GM19452 (cell line): ENCODE data around the gene DMBT1.

Experiments
- ATAC-seq: cut with Tn5 transposase; IDR thresholded peaks from one replicate; pipeline ENCODE4 v1.9.1; 2021; ENCODE audit not compliant: unreplicated experiment

DMBT1 gene

DNA sequence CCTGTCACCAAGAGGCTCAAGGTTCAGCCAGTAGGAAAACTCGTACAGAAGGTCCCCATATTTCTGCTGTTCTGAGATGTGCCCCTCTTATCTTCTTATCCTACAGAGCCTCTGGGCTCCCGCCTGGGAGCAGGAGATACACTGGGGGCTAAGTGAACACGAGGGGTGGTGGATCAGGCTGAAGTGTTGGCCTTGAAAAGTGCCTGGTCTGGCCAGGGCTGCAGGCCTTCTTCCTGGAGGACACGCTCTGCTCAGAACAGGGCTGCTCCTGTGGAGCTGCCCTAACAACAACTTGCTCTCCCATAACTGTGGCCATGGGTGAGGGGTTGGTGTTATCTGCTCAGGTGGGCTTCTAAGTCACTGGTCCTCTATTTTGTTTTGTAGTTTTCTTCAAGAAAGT lies 105.4 kb downstream of the DMBT1 start:
- ATAC-seq: no peak

DNA sequence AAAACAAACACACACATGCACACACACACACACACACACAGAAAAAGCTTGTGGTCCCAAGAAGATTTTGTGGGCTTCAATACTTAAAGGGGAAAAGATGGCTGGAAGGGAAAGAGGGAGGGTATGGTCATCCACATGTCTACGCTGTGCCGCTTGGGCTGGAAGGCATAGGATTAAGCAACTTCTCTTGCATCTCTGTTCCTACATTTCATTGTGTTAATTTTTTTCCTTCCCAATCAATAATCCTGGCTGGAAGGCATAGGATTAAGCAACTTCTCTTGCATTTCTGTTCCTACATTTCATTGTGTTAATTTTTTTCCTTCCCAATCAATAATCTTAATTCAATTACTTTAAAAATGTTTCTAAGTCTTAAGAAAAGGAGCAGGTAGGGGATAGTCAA lies 108.5 kb downstream of the DMBT1 start:
- no peak for ATAC-seq

DNA sequence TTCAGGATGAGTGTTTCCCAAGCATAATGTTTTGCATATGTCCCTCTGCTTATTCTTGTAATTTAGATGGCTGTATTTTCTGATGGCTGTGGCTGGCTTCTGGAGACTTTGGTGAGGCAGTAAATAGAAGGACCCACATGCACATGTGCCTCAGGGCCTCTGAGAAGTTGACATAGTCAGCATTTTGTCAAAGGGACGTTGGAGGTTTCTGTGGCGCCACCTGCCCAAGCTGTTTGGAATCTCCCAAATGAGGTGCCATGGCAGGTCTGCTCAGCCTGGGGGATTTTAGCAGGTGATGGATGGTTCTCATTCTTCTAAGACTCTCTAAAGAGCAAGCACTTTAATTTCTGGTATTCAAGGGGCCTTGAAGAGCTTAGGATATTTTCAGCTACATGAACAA lies 109.3 kb downstream of the DMBT1 start:
- ATAC-seq: no peak

DNA sequence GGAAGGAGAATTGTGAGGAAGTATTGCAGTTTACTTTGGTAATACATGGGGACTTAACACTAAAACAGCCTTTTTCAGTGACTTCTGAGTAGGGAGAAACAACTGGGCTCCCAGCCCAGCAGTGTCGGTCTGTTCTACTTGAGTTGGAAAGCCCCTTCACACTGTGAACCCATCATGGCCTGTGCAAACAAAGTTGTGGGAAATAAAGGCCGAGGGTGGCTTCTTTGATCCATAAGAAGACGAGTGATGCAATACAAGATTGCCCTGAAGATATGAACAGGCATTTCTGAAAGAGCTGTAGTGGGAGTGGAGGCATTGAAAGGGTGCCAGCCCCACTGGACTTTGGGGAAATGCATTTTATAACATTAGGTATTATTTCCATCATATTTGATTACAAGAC lies 110.8 kb downstream of the DMBT1 start:
- no peak for ATAC-seq

DNA sequence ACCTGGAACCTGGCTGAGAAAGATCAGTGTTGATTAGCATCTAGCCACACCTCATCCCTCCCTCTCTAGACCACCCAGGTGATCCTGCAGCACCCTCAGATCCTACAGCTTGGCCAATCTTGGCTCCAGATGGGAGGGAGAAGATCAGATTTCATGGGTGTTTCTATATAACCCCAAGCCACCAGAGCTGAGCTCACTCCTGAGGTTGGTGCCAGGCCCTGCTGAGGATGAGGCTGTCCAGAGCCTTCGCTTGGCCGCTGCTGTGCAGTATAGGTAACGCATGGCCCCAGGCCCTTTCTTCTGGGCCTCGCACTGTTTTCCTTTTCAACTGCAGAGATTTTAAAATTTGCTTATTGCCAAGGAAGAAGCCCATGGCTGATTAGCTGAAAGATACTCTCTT lies 112.1 kb downstream of the DMBT1 start:
- ATAC-seq: no peak

DNA sequence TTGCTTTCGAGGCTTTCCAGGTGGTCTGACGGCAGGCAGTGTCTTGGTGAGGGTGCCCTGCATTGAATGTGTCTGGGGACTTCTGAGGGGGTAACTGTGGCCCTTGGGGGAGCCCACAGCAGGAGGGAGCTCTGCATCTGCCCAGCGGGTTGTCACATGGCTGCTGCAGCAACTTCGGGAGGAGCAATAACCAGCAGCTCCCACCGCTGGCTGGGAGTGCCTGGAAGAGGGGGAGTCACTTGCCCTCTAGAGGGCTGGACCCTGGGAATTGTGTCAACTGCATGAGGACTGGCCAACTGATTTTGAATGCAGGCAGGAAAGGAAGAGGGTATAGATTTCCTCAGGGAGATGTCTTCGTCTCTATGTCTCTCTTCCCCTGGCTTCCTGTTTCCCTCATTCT lies 112.7 kb downstream of the DMBT1 start:
- ATAC-seq: no peak

DNA sequence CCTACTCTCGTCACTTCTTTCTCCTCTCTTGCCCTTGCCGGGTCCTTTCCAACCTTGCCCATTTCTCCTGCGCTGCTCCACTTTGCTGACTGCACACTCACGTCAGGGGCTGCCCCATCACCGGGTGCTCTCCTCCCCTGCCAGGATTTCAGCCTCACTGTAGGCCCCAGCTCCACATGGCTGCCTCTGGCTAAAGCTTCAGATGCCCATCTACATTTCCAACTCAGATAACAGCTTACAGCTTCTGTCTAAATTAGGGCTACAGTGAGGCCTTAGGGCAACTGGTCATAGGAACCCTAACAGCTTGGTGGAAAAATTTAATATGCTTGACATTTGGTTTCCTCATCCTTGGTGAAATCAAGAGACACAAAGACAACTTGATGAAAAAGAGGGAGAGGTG lies 113.2 kb downstream of the DMBT1 start:
- ATAC-seq: no peak

DNA sequence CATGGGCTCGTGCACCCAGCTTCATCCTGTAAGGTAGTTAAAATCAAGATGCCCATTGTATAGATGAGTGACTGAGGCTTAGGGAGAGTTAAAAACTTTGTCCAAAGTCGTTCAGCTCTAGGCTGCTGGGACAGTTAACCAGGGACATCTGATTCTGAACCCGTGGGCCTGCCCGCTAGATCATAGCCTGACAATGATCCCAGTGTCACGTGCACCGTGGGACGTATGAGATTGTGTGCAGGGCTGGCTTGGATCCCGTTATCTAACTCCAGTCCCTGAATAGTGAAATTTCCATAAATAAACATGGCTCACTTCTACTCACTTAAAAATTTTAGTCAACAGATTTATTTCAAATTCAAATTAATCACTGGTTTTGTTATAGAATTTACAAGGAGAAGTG lies 114.2 kb downstream of the DMBT1 start:
- no peak for ATAC-seq

DNA sequence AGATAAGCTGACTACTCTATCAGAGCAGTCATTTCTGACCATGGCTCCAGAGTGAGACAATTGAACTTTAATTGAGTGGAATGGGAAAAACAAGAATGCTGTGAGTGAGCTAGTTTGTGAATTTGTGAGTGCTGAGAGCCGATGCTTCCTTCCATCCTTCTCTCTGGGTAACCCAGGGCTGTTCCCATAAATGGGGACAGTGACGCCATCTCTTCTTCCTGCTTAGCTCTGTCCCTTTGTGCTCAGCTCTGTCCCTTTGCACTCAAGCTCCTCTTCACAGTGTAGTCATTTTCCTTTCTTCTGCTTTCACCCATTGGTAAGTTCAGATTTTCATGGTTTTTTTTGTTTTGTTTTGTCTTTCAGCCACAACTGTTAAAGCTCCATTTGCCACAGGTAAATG lies 114.7 kb downstream of the DMBT1 start:
- ATAC-seq: no peak

DNA sequence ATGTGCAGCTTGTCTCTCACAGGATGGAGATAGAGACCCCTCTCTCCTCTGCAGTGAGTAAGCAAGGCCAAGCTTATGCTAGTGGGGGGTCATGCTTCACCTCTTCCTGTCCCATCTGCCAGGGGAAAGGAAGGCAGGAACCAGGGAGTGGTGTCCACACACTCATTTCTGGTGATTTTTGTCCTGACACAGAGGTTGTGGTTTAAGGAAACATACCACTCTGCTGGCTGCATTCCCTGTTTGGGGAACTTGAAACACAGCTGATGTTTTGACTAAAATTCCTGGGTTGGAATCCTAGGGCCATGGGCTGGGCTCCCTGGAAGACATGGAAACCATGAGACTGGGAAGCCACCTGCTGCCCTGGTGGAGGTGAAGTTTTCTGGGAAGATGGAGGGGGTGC lies 117.7 kb downstream of the DMBT1 start:
- no peak for ATAC-seq

DNA sequence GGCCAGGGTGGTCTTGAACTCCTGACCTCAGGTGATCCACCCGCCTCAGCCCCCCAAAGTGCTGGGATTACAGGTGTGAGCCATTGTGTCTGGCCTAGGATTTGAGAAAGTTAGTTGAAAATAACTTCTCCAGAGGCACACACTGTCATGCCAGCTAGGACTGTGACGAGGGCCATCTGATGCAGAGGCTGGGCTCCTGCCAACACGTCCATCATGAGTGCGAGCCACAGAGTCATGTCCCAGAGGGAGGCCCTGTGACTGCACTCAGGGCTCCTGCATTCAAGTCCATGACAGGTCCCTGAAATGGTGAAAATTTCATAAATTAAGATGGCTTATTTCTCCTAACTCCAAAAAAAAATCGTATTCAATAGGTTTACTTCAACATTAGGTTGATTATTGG lies 122.0 kb downstream of the DMBT1 start:
- no peak for ATAC-seq

DNA sequence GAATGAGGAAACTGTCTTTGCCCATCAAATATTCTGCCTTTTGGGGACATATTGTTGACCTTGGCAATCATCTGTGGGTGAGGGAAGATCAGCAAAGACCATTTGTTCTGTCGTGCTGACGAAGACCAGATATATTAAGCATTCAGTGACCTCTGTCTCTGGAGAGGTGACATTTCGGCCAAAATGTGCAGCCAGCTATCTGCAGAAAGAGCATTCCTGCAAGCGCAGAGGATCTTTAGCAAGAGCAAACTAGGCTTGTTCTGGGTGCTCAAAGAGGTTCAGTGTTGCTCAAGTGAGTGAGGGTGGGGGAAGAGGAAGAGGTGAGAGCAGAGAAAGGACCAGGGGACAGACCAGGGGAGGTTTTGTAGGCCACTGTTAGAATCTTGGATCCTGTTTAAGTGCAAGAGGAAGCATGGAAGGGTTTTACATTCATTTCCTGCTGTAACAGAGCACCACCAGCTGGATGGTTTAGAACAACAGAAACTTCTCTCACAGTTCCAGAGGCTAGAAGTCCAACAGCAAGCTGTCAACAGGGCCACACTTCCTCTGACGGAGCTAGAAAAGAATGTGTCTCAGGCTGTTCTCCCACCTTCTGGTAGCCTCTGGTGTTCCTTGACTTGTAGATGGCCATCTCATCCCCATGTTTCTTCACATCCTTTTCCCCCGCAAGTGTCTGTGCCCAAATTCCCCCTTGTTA lies 127.9 kb downstream of the DMBT1 start:
- ATAC-seq: no peak

DNA sequence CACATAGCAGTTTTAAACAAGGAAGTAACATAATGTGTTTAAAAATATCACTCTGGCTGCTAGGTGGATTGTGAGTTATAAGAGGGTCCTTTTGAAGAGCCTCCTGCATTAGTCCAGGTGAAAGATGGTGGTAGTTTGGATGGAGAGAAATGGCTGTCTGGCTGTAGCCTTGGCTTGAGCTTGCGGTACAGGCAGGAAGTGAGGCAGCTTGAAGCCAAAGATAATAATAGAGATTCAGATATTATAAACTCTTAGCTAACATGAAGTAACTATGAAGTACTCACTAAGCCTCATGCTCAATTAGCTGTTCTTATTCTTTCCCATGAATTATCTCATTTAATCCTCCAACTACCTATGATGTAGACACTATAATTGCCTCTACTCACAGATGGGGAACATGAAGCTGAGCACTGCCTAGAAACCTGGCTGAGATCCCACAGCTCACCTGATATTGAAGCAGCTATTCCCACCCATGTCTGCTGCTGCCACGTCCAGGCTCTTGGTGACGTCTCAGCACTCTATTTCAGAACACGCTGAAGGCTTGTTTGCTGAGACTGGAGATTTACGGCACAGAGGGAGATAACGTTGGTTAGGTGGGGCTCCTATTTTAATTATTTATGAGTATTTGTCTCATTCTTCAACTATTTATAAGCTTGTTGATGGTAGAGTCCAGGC lies 128.7 kb downstream of the DMBT1 start:
- ATAC-seq: no peak

DNA sequence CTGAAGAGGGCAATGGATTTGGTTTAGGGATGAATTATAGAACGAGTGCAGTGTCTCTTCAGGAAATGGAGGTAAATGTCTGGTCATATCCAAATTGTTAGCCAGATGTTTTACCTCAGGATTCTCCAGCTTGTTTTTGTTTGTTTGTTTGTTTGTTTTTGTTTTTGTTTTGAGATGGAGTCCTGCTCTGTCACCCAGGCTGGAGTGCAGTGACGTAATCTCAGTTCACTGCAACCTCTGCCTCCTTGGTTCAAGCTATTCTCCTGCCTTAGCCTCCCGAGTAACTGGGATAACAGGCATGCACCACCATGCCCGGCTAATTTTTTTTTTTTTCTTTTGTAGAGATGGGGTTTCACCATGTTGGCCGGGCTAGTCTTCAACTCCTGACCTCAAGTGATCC lies 132.2 kb downstream of the DMBT1 start:
- ATAC-seq: no peak
